Measurements from ENCODE around the gene DAW1. TPM values are rescaled to one million over a fixed set of nuclear protein-coding genes. Genes with fewer than 3 reads are reported as not detected.
A peak's percentile ranks its signal among the peaks of the same experiment; 100 is the strongest.
"Not testable (repeated sequence)": the region's sequence is repeated elsewhere in the genome, so short reads cannot be mapped to it uniquely, and the experiment has no call there.

DAW1 gene
- 0.10 and 0.48 TPM in 2 replicates for total RNA-seq (2014; rRNA removed; shearing (Covaris generic))

GRCh38 chr2:227871375-227871791 lies at the start of gene DAW1:
Gene DAW1, plus strand, starts transcription at chr2:227871631. Its CDS starts 59 bp downstream, at chr2:227871690.
- DNase-seq (ENCODE audit: low read depth) = peak; percentile 55

GRCh38 chr2:227822416-227823003 lies 48.9 kb upstream of the DAW1 start:
- DNase-seq (ENCODE audit: low read depth) = peak; percentile 69

- DNase-seq (ENCODE audit: low read depth) = no peak
Measured at GRCh38 chr2:227823922-227824321, 47.5 kb upstream of the DAW1 start.

GRCh38 chr2:227824711-227825110 lies 46.7 kb upstream of the DAW1 start:
- DNase-seq (ENCODE audit: low read depth) = no peak

- DNase-seq (ENCODE audit: low read depth) = peak; percentile 38
Measured at GRCh38 chr2:227826019-227826521, 45.4 kb upstream of the DAW1 start.

GRCh38 chr2:227826563-227826962 lies 44.9 kb upstream of the DAW1 start:
- no peak for DNase-seq (ENCODE audit: low read depth)

GRCh38 chr2:227827143-227827542 lies 44.3 kb upstream of the DAW1 start:
- no peak for DNase-seq (ENCODE audit: low read depth)

GRCh38 chr2:227828477-227828912 lies 42.9 kb upstream of the DAW1 start:
- no peak for DNase-seq (ENCODE audit: low read depth)

GRCh38 chr2:227829337-227829736 lies 42.1 kb upstream of the DAW1 start:
- no peak for DNase-seq (ENCODE audit: low read depth)

GRCh38 chr2:227834423-227834822 lies 37.0 kb upstream of the DAW1 start:
- DNase-seq (ENCODE audit: low read depth) = peak; percentile 14

- no peak for DNase-seq (ENCODE audit: low read depth)
Measured at GRCh38 chr2:227834916-227835650, 36.3 kb upstream of the DAW1 start.

GRCh38 chr2:227839339-227840129 lies 31.9 kb upstream of the DAW1 start:
- DNase-seq (ENCODE audit: low read depth) = not testable (repeated sequence)

GRCh38 chr2:227846831-227847230 lies 24.6 kb upstream of the DAW1 start:
- no peak for DNase-seq (ENCODE audit: low read depth)

- no peak for DNase-seq (ENCODE audit: low read depth)
Measured at GRCh38 chr2:227848146-227848545, 23.3 kb upstream of the DAW1 start.

GRCh38 chr2:227848586-227848985 lies 22.8 kb upstream of the DAW1 start:
- no peak for DNase-seq (ENCODE audit: low read depth)

GRCh38 chr2:227849906-227850305 lies 21.5 kb upstream of the DAW1 start:
- peak; percentile 43 for DNase-seq (ENCODE audit: low read depth)

- peak; percentile 65 for DNase-seq (ENCODE audit: low read depth)
Measured at GRCh38 chr2:227853204-227853629, 18.2 kb upstream of the DAW1 start.

- DNase-seq (ENCODE audit: low read depth) = no peak
Measured at GRCh38 chr2:227853765-227854271, 17.6 kb upstream of the DAW1 start.

- DNase-seq (ENCODE audit: low read depth) = no peak
Measured at GRCh38 chr2:227855440-227855839, 16.0 kb upstream of the DAW1 start.

- no peak for DNase-seq (ENCODE audit: low read depth)
Measured at GRCh38 chr2:227856697-227857096, 14.7 kb upstream of the DAW1 start.

GRCh38 chr2:227860221-227860641 lies 11.2 kb upstream of the DAW1 start:
- DNase-seq (ENCODE audit: low read depth) = no peak

- DNase-seq (ENCODE audit: low read depth) = no peak
Measured at GRCh38 chr2:227861011-227861410, 10.4 kb upstream of the DAW1 start.
